OCI-LY3 (cell line): ENCODE results near the gene LONRF3.
"Not testable (repeated sequence)": the region's sequence is repeated elsewhere in the genome, so short reads cannot be mapped to it uniquely, and the experiment has no call there.

Source experiments
- CTCF ChIP-seq: fragments of 200-600, 300-600 bp; sonication (generic); IDR thresholded peaks from 2 replicates; pipeline ENCODE4 v1.5.1; 2014; ENCODE audit warnings: antibody characterized with exemption, low read length, low read depth
- EZH2phosphoT487 ChIP-seq: fragments of 200-600 bp; shearing (Covaris generic); IDR thresholded peaks from 2 replicates; pipeline ENCODE4 v1.6.1; 2018; ENCODE audit warnings: antibody characterized with exemption, mixed run types, low read depth

- TF ChIP-seq CTCF, EZH2phosphoT487: not testable (repeated sequence)
Measured at GRCh38 chrX:119029656-119030055, 55.2 kb downstream of the LONRF3 start.
